ENCODE results near the gene SPOP. TPM values are rescaled to one million over a fixed set of nuclear protein-coding genes. Genes with fewer than 3 reads are reported as not detected.

Gene SPOP
- total and polyA plus RNA-seq, 11 donors = 28.5 to 96.1 (median 60.4) TPM

DNA sequence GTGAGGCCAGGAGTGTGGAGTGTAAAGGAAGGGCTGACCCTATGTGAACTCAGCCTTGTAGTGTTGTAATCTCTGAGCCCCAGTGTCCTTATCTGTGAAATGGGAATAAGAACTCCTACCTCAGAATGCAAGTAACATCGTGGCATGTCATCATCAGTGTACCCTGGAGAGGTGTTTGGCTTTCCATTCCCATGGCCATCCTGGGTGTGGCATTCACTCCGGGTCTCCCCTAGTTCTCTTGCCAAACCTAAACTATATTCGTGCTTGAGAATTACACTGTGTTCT lies 100.3 kb downstream of the SPOP start:
- TF ChIP-seq, protein P1, sequence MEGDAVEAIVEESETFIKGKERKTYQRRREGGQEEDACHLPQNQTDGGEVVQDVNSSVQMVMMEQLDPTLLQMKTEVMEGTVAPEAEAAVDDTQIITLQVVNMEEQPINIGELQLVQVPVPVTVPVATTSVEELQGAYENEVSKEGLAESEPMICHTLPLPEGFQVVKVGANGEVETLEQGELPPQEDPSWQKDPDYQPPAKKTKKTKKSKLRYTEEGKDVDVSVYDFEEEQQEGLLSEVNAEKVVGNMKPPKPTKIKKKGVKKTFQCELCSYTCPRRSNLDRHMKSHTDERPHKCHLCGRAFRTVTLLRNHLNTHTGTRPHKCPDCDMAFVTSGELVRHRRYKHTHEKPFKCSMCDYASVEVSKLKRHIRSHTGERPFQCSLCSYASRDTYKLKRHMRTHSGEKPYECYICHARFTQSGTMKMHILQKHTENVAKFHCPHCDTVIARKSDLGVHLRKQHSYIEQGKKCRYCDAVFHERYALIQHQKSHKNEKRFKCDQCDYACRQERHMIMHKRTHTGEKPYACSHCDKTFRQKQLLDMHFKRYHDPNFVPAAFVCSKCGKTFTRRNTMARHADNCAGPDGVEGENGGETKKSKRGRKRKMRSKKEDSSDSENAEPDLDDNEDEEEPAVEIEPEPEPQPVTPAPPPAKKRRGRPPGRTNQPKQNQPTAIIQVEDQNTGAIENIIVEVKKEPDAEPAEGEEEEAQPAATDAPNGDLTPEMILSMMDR (IDR thresholded peaks at IDR 0.05) = no peak
- no peak for TF ChIP-seq POLR2A (IDR thresholded peaks at IDR 0.05)
- intact Hi-C loops (cut with DNase I) = loop anchor here in 4 of 10 donors (5.0 to 10.0 kb wide), 5 partner anchors 35 to 507 kb away; partner anchors contain the start of gene KAT7 (in 1 of the 4)
- Histone ChIP-seq H3K9me3 (no peaks in the 10 kb centered on the region), H3K36me3 (no peaks in the 10 kb centered on the region), H3K4me3 (peak overlapping the region in 7 of 12 donors; percentile 66 to 92 (median 74)), H3K27ac (peak overlapping the region in 7 of 12 donors; percentile 55 to 89 (median 73)), H3K4me1 (peaks cover 4 to 51% (median 23%) of the 10 kb centered on the region in 12 donors), H3K27me3 (peaks cover 0 to 27% (median 0%) of the 10 kb centered on the region in 9 donors)
- ATAC-seq (no peak), DNase-seq (no peak)
- 42 to 65% (median 61%) methylated on average over 3 of the region's 3 CpGs for WGBS, 4 donors

DNA sequence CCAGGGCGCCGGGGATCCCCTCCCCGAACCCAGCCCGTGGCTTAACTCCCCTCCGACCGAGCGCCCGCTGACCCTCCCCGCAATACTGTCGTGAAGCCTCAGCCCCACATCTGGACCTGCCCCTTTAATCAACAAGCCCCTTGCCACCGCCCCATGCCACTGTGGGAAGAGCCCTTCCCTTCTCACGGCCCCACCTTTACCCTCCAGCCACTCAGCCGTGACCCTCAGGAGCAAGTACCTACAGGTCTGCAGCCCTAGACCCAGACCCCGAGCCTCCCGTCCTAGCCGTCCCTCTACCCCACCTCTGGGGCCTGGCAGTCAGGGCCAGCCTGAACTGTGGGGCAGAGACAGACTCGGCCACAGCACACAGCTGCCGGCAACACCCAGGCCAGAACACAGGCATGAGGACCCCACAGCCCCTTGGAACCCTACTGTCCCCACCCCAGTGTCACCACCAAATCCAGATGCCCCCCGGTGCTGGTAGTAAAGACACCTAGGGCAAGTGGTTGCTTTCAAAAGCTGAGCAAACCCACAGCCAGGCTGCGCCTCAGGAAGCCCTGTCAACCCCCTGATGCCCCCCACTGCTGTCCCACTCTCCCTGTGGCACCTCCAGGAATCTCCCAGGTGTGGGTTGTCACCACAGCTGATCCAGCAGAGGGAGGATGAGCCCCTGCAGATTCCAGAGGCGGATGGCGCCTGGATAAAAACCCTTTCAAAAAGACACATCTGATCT lies 100.8 kb downstream of the SPOP start:
- H3K36me3 ChIP-seq = no peaks in the 10 kb centered on the region
- DNase-seq (no peak), ATAC-seq (peak in 2 of 4 donors; percentile 1 to 13)
- intact Hi-C loops (cut with DNase I) = loop anchor here in 4 of 10 donors (5.0 to 10.0 kb wide), 5 partner anchors 35 to 508 kb away; partner anchors contain the start of gene KAT7 (in 1 of the 4)
- H3K4me3 ChIP-seq = peak overlapping the region; percentile 61 to 92 (median 68)
- H3K27ac ChIP-seq = peak overlapping the region in 10 of 12 donors; percentile 37 to 89 (median 72)
- H3K4me1 ChIP-seq = peaks cover 4 to 51% (median 23%) of the 10 kb centered on the region in 12 donors
- H3K27me3 ChIP-seq = peaks cover 0 to 27% (median 0%) of the 10 kb centered on the region in 9 donors
- 18 to 23% (median 20%) methylated on average over 20 to 22 of the region's 22 CpGs for WGBS, 4 donors
- no peak for TF ChIP-seq POLR2A (IDR thresholded peaks at IDR 0.05)
- TF ChIP-seq, protein P1 (IDR thresholded peaks at IDR 0.05) = no peak
- H3K9me3 ChIP-seq = no peaks in the 10 kb centered on the region

DNA sequence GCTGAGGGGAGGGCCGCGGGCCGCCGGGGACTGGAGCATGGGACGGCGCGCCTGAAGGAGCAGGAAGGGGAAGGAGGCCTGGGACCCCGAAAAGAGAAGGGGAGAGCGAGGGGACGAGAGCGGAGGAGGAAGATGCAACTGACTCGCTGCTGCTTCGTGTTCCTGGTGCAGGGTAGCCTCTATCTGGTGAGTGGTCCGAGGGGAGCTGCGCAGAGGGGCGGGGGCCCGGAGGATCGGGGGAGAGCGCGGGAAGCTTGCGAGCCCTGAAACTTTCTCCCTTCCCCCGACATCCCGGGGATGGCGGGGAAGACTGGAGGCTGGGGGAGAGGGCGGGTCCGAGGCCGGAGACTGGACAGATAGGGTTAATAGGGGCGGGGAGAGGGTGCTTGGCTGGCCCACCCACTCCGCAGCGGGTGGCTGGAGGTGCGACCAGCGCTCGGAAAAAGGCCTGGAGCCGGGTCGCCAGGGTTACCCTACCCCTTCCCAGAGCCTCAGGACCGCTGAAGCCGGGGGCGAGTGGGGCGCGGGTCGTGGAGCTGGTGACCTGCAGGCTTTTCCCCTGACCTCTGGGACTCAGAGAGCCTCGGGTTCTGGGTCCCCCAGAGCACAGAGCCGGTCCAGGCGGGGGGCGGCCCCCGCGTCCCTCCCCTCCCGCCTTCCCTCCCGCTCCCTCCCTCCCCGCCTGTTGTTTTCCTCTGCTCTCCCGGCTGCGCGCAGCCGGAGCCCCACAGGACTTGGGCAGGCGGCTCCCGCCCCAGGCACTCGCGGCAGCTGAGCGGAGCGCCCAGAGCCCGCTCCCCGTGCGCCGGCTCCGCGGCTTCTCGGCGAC lies 101.6 kb downstream of the SPOP start:
- Histone ChIP-seq H3K27ac (peak overlapping the region in 11 of 12 donors; percentile 13 to 89 (median 71)), H3K4me1 (peaks cover 4 to 51% (median 23%) of the 10 kb centered on the region in 12 donors)
- intact Hi-C loops (cut with DNase I) = loop anchor here in 4 of 10 donors (5.0 to 10.0 kb wide), 5 partner anchors 36 to 508 kb away; partner anchors contain the start of gene KAT7 (in 1 of the 4)

More for the DNA sequence above, 101.6 kb downstream of the SPOP start:
- 0 to 2% (median 0%) methylated on average over 41 to 68 of the region's 68 CpGs for WGBS, 4 donors
- ATAC-seq (peak; percentile 22 to 75 (median 56)), DNase-seq (peak; percentile 57 to 78 (median 59))
- H3K4me3 ChIP-seq = peak overlapping the region; percentile 61 to 92 (median 68)
- no peaks in the 10 kb centered on the region for H3K36me3 ChIP-seq
- H3K9me3 ChIP-seq = no peaks in the 10 kb centered on the region
- TF ChIP-seq, protein P1 (IDR thresholded peaks at IDR 0.05) = no peak
- TF ChIP-seq POLR2A (IDR thresholded peaks at IDR 0.05) = peak in 1 of 2 donors; percentile 17
- peaks cover 0 to 27% (median 0%) of the 10 kb centered on the region in 9 donors for H3K27me3 ChIP-seq
